RWPE1 (cell line): ENCODE data around the gene TNS4.
A peak's percentile ranks its signal among the peaks of the same experiment; 100 is the strongest.

Experiments
- CTCF ChIA-PET: fragments of 350-600 bp; sonication (Branson Sonifier 250); formaldehyde crosslinking; extraction: SDS; loops from one replicate; lab custom pipeline; 2021; lab: Yijun Ruan, JAX
- POLR2A ChIA-PET: fragments of 400-600 bp; formaldehyde crosslinking; extraction: SDS; loops from one replicate; lab custom pipeline; 2020; ENCODE audit warnings: antibody characterized with exemption; ENCODE audit not compliant: low non-redundant PET; lab: Yijun Ruan, JAX
- DNase-seq: peaks from one replicate; pipeline ENCODE4 v3.0.0; 2012; ENCODE audit warnings: low spot score
- H3K27ac ChIP-seq: fragments of 450-650 bp; 2 replicates; pipeline ENCODE4 v1.5.1; 2017
- TF ChIP-seq, protein P1 (sequence below): fragments of 450-650 bp; conservative IDR thresholded peaks from 2 replicates; pipeline ENCODE4 v1.5.1; 2017; ENCODE audit warnings: low read depth, mild to moderate bottlenecking

The TNS4 gene

DNA sequence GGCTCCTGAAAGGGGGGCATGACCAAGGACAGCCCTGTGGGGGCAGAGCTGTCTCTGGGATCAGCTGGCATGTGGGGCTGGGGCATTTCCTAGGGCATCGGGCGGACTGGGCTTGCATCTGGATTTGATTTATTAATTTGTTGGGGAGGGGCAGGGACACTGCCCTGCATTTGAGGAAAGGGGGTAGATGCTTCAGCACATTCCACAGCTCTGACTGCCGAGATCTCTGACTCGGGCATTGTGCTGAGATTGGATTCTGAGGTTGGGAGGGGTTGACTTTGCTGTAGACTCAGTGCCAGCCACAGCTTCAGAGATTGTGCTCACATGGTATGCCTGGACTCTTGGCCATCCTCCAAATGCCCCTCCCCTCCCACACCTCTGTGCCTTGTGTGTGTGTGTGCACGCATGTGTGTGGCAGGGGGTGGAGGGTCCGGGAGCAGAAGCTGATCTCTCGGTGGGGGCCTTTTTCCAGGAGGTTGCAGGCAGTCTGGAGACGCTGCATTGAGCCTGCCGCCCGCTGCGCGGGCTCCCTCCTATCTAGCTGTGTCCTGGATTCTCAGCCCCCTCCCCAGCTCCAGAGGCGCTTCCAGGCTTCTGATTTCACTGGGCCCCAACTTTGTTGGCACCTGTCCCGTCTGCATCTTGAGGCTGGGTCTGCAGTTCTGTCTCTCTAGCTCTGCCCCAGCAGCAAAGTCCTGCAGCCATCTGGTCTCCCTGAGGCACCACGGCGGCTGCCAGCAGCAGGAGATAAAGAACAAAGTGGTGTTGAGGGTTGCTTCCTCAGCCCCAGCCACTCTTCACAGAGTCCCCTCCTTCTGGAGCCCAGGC lies 43.2 kb downstream of the TNS4 start:
- ChIA-PET POLR2A (no interaction called here), CTCF (interaction anchor here (0.6 kb wide), 1 partner anchor 142 kb away, joined by 4 read pairs; no protein-coding TSS in a partner anchor)
- TF ChIP-seq, protein P1, sequence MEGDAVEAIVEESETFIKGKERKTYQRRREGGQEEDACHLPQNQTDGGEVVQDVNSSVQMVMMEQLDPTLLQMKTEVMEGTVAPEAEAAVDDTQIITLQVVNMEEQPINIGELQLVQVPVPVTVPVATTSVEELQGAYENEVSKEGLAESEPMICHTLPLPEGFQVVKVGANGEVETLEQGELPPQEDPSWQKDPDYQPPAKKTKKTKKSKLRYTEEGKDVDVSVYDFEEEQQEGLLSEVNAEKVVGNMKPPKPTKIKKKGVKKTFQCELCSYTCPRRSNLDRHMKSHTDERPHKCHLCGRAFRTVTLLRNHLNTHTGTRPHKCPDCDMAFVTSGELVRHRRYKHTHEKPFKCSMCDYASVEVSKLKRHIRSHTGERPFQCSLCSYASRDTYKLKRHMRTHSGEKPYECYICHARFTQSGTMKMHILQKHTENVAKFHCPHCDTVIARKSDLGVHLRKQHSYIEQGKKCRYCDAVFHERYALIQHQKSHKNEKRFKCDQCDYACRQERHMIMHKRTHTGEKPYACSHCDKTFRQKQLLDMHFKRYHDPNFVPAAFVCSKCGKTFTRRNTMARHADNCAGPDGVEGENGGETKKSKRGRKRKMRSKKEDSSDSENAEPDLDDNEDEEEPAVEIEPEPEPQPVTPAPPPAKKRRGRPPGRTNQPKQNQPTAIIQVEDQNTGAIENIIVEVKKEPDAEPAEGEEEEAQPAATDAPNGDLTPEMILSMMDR: no peak
- no peak for DNase-seq
- peak overlapping the region; percentile 36 for H3K27ac ChIP-seq

DNA sequence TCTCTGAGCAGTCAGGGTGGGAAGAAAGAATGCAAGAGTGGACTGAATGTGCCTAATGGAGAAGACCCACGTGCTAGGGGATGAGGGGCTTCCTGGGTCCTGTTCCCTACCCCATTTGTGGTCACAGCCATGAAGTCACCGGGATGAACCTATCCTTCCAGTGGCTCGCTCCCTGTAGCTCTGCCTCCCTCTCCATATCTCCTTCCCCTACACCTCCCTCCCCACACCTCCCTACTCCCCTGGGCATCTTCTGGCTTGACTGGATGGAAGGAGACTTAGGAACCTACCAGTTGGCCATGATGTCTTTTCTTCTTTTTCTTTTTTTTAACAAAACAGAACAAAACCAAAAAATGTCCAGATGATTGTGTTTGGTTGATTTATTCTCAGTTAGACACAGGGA lies 44.1 kb downstream of the TNS4 start:
- H3K27ac ChIP-seq: no peak overlapping the region; the same call in 1 of the 2 replicates
- ChIA-PET POLR2A (no interaction called here), CTCF (no interaction called here)
- TF ChIP-seq, protein P1: no peak
- no peak for DNase-seq

DNA sequence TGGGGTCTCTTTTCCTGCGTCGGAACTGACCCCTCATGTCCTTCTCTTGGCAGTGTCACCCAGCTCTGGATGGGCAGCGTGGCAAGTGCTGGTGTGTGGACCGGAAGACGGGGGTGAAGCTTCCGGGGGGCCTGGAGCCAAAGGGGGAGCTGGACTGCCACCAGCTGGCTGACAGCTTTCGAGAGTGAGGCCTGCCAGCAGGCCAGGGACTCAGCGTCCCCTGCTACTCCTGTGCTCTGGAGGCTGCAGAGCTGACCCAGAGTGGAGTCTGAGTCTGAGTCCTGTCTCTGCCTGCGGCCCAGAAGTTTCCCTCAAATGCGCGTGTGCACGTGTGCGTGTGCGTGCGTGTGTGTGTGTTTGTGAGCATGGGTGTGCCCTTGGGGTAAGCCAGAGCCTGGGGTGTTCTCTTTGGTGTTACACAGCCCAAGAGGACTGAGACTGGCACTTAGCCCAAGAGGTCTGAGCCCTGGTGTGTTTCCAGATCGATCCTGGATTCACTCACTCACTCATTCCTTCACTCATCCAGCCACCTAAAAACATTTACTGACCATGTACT lies 44.9 kb downstream of the TNS4 start:
- POLR2A ChIA-PET: no interaction called here
- DNase-seq: no peak
- CTCF ChIA-PET: no interaction called here
- peak overlapping the region; percentile 14; the same call in 1 of the 2 replicates for H3K27ac ChIP-seq
- TF ChIP-seq, protein P1: no peak

DNA sequence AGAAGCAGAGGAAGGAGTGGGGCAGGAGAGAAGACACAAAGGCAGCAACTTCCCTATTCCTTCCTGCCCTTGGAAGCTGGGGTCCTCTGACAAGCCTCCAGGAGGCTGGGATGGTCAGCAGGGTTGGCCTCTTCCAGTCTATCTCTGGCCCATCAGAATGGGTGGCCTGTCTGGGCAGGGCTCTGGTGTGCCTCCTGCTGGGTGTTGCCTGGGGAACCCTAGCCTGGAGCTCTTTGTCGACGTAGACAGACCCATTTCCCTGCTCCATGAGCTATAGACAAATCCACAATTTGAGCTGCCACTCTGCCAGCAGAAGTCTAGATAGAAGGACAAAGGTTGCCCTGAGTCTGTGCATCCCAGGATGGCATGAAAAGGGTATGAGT lies 46.8 kb downstream of the TNS4 start:
- POLR2A ChIA-PET: no interaction called here
- CTCF ChIA-PET: interaction anchor here (0.6 kb wide), 3 partner anchors 107 to 496 kb away, joined by 3 to 6 read pairs (median 3); no protein-coding TSS in a partner anchor
- no peak for DNase-seq

DNA sequence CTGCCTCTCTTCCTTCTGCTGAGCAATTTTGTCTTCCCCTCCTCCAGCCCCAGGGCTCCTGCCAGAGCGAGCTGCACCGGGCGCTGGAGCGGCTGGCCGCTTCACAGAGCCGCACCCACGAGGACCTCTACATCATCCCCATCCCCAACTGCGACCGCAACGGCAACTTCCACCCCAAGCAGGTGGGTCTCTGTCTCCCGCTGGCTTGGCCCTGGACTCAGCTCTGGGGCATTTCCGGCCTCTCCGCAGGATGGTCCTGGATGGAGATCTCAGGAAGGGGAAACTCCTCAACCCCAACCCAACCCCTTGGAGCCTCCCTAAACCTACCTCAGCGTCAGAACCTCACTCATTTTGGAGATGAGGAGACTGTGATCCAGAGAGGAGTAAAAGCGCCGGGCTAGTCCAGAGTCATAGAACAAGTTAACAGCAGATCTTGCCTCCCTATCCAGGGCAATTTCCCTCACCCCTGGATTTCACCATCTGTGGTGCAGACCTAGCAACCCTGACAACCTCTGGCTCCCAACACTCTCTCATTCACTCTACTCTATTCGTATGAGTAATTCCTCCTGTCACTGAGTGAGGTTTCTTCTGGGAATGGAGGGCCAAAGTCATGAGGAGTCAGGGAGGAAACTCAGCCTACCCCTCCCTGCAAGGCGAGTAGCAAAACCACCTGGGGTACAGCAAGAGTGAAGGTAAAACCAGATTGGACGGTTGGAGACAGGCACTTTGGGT lies 47.4 kb downstream of the TNS4 start:
- ChIA-PET POLR2A (interaction anchor here (0.6 kb wide), 1 partner anchor 74 kb away, joined by 5 read pairs; no protein-coding TSS in a partner anchor), CTCF (interaction anchor here (0.6 kb wide), 1 partner anchor 495 kb away, joined by 3 read pairs; no protein-coding TSS in a partner anchor)
- no peak for DNase-seq
- TF ChIP-seq, protein P1: no peak
- peak overlapping the region; percentile 29; the same call in 1 of the 2 replicates for H3K27ac ChIP-seq

More for the DNA sequence above, 46.8 kb downstream of the TNS4 start:
- H3K27ac ChIP-seq: peak overlapping the region; percentile 29; the same call in 1 of the 2 replicates
- TF ChIP-seq, protein P1: no peak

DNA sequence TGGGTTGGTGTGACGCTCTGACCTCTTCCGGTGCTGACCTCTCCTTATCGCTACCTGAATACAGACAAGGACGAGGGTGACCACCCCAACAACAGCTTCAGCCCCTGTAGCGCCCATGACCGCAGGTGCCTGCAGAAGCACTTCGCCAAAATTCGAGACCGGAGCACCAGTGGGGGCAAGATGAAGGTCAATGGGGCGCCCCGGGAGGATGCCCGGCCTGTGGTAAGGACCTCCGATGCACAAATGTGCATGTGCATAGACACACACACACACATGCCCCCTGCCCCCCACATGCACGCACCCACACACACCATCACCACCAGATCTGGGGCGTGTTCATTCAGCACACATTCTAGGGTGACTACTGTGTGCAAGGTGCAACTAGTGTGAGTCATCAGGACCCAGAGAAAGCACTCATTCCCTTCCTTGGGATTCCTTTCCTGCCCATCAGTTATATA lies 48.5 kb downstream of the TNS4 start:
- TF ChIP-seq, protein P1: no peak
- H3K27ac ChIP-seq: peak overlapping the region; percentile 67
- CTCF ChIA-PET: interaction anchor here (0.7 kb wide), 1 partner anchor 1490 kb away, joined by 3 read pairs; no protein-coding TSS in a partner anchor
- DNase-seq: peak; percentile 59
- POLR2A ChIA-PET: no interaction called here
